WTC11 (cell line): ENCODE measurements around the gene ARHGAP18. TPM values are rescaled to one million over a fixed set of nuclear protein-coding genes. Genes with fewer than 3 reads are reported as not detected.

Source experiments
- ATAC-seq: fragments of 200-7000 bp; cut with Tn5 transposase; 2 replicates; pipeline ENCODE4 v1.10.0; 2021; ENCODE audit warnings: mild to moderate bottlenecking, moderate library complexity
- CTCF ChIA-PET: fragments of 300-600 bp; sonication (Branson Sonifier 250); formaldehyde crosslinking; loops from one replicate; lab custom pipeline; 2021; ENCODE audit warnings: antibody characterized with exemption; lab: Charles Lee
- POLR2A ChIA-PET: fragments of 350-600 bp; sonication (Branson Sonifier 250); formaldehyde crosslinking; loops from one replicate; lab custom pipeline; 2021; ENCODE audit warnings: antibody characterized with exemption; lab: Charles Lee
- DNase-seq: peaks from one replicate; pipeline ENCODE4 v3.0.0; 2021; ENCODE audit warnings: low spot score
- H3K27ac Mint-ChIP-seq: 2 replicates; pipeline ENCODE4 v1.8.0; 2021; ENCODE audit warnings: mixed read lengths
- H3K27me3 Mint-ChIP-seq: 2 replicates; pipeline ENCODE4 v1.8.0; 2021; ENCODE audit warnings: low read depth, mild to moderate bottlenecking, moderate library complexity, mixed read lengths
- H3K36me3 Mint-ChIP-seq: 2 replicates; pipeline ENCODE4 v1.8.0; 2021; ENCODE audit warnings: mixed read lengths
- H3K4me1 Mint-ChIP-seq: 2 replicates; pipeline ENCODE4 v1.8.0; 2022; ENCODE audit warnings: mixed read lengths
- H3K4me3 Mint-ChIP-seq: 2 replicates; pipeline ENCODE4 v1.8.0; 2021; ENCODE audit warnings: mild to moderate bottlenecking, moderate library complexity, mixed read lengths
- H3K9me3 Mint-ChIP-seq: 2 replicates; pipeline ENCODE4 v1.8.0; 2021; ENCODE audit warnings: mixed read lengths
- ELF4 ChIP-seq: sonication (generic); formaldehyde crosslinking; IDR thresholded peaks from 2 replicates; pipeline ENCODE4 v1.8.1; 2022; ENCODE audit warnings: low read depth, mild to moderate bottlenecking, moderate library complexity, missing genetic modification reagents
- ETV6 ChIP-seq: sonication (generic); formaldehyde crosslinking; IDR thresholded peaks from 2 replicates; pipeline ENCODE4 v1.8.1; 2022; ENCODE audit warnings: mild to moderate bottlenecking, missing genetic modification reagents
- GTF2I ChIP-seq: fragments of 250-450 bp; sonication (Bioruptor Pico); conservative IDR thresholded peaks from 2 replicates; pipeline ENCODE4 v1.4.0; 2021; ENCODE audit warnings: mild to moderate bottlenecking
- JAZF1 ChIP-seq: fragments of 250-450 bp; sonication (Bioruptor Pico); IDR thresholded peaks from 2 replicates; pipeline ENCODE4 v1.9.0; 2021; ENCODE audit warnings: moderate library complexity, mild to moderate bottlenecking, inconsistent platforms
- MLX ChIP-seq: sonication (generic); formaldehyde crosslinking; IDR thresholded peaks from 2 replicates; pipeline ENCODE4 v1.8.1; 2023; ENCODE audit warnings: mild to moderate bottlenecking, missing genetic modification reagents, moderate library complexity
- NFE2L1 ChIP-seq: sonication (generic); formaldehyde crosslinking; IDR thresholded peaks from 2 replicates; pipeline ENCODE4 v1.8.1; 2023; ENCODE audit warnings: missing genetic modification reagents
- SMAD3 ChIP-seq: sonication (generic); formaldehyde crosslinking; IDR thresholded peaks from 2 replicates; pipeline ENCODE4 v1.8.0; 2022; ENCODE audit warnings: missing genetic modification reagents, mild to moderate bottlenecking, borderline replicate concordance
- SOX15 ChIP-seq: fragments of 250-450 bp; sonication (Bioruptor Pico); IDR thresholded peaks from 2 replicates; pipeline ENCODE4 v1.9.0; 2021; ENCODE audit warnings: mild to moderate bottlenecking
- total RNA-seq: library from RNA; stranded (reverse); gene quantifications from 3 replicates; pipeline ENCODE4 v1.2.3, GENCODE V29; 2021
- TF ChIP-seq, protein P1 (sequence below): sonication (generic); formaldehyde crosslinking; IDR thresholded peaks from 2 replicates; pipeline ENCODE4 v1.8.1; 2022; ENCODE audit warnings: missing genetic modification reagents, borderline replicate concordance
- TF ChIP-seq, protein P2 (sequence below): sonication (generic); formaldehyde crosslinking; IDR thresholded peaks from 2 replicates; pipeline ENCODE4 v1.8.0; 2022; ENCODE audit warnings: mild to moderate bottlenecking, missing genetic modification reagents
- TF ChIP-seq, protein P3 (sequence below): sonication (generic); formaldehyde crosslinking; IDR thresholded peaks from 2 replicates; pipeline ENCODE4 v1.8.1; 2022; ENCODE audit warnings: mild to moderate bottlenecking, moderate library complexity, missing genetic modification reagents
- TF ChIP-seq, protein P4 (sequence below): sonication (generic); formaldehyde crosslinking; IDR thresholded peaks from 2 replicates; pipeline ENCODE4 v1.8.0; 2022; ENCODE audit warnings: mild to moderate bottlenecking, missing genetic modification reagents
- TF ChIP-seq, protein P5 (sequence below): sonication (generic); formaldehyde crosslinking; conservative IDR thresholded peaks from 2 replicates; pipeline ENCODE4 v1.8.1; 2023; ENCODE audit warnings: mild to moderate bottlenecking, low read depth, missing genetic modification reagents, moderate library complexity
- TF ChIP-seq, protein P6 (sequence below): sonication (generic); formaldehyde crosslinking; IDR thresholded peaks from 2 replicates; pipeline ENCODE4 v1.8.1; 2023; ENCODE audit warnings: mild to moderate bottlenecking, missing genetic modification reagents, borderline replicate concordance

The ARHGAP18 gene
- total RNA-seq, 1 experiment from 2014 or later, result 4.6 TPM

GRCh38 chr6:129701721-129702455 lies 8.1 kb downstream of the ARHGAP18 start:
- TF ChIP-seq GTF2I, result no peak
- no peak for TF ChIP-seq ETV6 (CRISPR knock-in tag)
- no peak for TF ChIP-seq JAZF1
- TF ChIP-seq SOX15 (CRISPR knock-in tag), result no peak
- TF ChIP-seq MLX, result no peak
- TF ChIP-seq, protein P1, sequence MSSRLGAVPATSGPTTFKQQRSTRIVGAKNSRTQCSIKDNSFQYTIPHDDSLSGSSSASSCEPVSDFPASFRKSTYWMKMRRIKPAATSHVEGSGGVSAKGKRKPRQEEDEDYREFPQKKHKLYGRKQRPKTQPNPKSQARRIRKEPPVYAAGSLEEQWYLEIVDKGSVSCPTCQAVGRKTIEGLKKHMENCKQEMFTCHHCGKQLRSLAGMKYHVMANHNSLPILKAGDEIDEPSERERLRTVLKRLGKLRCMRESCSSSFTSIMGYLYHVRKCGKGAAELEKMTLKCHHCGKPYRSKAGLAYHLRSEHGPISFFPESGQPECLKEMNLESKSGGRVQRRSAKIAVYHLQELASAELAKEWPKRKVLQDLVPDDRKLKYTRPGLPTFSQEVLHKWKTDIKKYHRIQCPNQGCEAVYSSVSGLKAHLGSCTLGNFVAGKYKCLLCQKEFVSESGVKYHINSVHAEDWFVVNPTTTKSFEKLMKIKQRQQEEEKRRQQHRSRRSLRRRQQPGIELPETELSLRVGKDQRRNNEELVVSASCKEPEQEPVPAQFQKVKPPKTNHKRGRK (CRISPR knock-in tag), result no peak
- TF ChIP-seq, protein P2, sequence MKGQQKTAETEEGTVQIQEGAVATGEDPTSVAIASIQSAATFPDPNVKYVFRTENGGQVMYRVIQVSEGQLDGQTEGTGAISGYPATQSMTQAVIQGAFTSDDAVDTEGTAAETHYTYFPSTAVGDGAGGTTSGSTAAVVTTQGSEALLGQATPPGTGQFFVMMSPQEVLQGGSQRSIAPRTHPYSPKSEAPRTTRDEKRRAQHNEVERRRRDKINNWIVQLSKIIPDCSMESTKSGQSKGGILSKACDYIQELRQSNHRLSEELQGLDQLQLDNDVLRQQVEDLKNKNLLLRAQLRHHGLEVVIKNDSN (CRISPR knock-in tag), result no peak
- TF ChIP-seq, protein P3, sequence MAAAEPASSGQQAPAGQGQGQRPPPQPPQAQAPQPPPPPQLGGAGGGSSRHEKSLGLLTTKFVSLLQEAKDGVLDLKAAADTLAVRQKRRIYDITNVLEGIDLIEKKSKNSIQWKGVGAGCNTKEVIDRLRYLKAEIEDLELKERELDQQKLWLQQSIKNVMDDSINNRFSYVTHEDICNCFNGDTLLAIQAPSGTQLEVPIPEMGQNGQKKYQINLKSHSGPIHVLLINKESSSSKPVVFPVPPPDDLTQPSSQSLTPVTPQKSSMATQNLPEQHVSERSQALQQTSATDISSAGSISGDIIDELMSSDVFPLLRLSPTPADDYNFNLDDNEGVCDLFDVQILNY (CRISPR knock-in tag), result no peak
- no peak for TF ChIP-seq NFE2L1 (CRISPR knock-in tag)
- TF ChIP-seq, protein P4, sequence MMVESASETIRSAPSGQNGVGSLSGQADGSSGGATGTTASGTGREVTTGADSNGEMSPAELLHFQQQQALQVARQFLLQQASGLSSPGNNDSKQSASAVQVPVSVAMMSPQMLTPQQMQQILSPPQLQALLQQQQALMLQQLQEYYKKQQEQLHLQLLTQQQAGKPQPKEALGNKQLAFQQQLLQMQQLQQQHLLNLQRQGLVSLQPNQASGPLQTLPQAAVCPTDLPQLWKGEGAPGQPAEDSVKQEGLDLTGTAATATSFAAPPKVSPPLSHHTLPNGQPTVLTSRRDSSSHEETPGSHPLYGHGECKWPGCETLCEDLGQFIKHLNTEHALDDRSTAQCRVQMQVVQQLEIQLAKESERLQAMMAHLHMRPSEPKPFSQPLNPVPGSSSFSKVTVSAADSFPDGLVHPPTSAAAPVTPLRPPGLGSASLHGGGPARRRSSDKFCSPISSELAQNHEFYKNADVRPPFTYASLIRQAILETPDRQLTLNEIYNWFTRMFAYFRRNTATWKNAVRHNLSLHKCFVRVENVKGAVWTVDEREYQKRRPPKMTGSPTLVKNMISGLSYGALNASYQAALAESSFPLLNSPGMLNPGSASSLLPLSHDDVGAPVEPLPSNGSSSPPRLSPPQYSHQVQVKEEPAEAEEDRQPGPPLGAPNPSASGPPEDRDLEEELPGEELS (CRISPR knock-in tag), result no peak
- TF ChIP-seq, protein P5, sequence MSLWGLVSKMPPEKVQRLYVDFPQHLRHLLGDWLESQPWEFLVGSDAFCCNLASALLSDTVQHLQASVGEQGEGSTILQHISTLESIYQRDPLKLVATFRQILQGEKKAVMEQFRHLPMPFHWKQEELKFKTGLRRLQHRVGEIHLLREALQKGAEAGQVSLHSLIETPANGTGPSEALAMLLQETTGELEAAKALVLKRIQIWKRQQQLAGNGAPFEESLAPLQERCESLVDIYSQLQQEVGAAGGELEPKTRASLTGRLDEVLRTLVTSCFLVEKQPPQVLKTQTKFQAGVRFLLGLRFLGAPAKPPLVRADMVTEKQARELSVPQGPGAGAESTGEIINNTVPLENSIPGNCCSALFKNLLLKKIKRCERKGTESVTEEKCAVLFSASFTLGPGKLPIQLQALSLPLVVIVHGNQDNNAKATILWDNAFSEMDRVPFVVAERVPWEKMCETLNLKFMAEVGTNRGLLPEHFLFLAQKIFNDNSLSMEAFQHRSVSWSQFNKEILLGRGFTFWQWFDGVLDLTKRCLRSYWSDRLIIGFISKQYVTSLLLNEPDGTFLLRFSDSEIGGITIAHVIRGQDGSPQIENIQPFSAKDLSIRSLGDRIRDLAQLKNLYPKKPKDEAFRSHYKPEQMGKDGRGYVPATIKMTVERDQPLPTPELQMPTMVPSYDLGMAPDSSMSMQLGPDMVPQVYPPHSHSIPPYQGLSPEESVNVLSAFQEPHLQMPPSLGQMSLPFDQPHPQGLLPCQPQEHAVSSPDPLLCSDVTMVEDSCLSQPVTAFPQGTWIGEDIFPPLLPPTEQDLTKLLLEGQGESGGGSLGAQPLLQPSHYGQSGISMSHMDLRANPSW (CRISPR knock-in tag), result no peak
- TF ChIP-seq SMAD3 (CRISPR knock-in tag), result no peak
- TF ChIP-seq, protein P6, sequence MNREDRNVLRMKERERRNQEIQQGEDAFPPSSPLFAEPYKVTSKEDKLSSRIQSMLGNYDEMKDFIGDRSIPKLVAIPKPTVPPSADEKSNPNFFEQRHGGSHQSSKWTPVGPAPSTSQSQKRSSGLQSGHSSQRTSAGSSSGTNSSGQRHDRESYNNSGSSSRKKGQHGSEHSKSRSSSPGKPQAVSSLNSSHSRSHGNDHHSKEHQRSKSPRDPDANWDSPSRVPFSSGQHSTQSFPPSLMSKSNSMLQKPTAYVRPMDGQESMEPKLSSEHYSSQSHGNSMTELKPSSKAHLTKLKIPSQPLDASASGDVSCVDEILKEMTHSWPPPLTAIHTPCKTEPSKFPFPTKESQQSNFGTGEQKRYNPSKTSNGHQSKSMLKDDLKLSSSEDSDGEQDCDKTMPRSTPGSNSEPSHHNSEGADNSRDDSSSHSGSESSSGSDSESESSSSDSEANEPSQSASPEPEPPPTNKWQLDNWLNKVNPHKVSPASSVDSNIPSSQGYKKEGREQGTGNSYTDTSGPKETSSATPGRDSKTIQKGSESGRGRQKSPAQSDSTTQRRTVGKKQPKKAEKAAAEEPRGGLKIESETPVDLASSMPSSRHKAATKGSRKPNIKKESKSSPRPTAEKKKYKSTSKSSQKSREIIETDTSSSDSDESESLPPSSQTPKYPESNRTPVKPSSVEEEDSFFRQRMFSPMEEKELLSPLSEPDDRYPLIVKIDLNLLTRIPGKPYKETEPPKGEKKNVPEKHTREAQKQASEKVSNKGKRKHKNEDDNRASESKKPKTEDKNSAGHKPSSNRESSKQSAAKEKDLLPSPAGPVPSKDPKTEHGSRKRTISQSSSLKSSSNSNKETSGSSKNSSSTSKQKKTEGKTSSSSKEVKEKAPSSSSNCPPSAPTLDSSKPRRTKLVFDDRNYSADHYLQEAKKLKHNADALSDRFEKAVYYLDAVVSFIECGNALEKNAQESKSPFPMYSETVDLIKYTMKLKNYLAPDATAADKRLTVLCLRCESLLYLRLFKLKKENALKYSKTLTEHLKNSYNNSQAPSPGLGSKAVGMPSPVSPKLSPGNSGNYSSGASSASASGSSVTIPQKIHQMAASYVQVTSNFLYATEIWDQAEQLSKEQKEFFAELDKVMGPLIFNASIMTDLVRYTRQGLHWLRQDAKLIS, result no peak
- TF ChIP-seq ELF4 (CRISPR knock-in tag), result no peak
- TF ChIP-seq, all 79 proteins: peak for 0
- H3K4me3 Mint-ChIP-seq, result no peak overlapping the region
- DNase-seq (no peak), ATAC-seq (no peak)
- no peaks in the 10 kb centered on the region for H3K9me3 Mint-ChIP-seq
- H3K4me1 Mint-ChIP-seq, result peaks cover 5% of the 10 kb centered on the region
- ChIA-PET CTCF (interaction anchor here (0.8 kb wide), 1 partner anchor 104 kb away, joined by 3 read pairs; no protein-coding TSS in a partner anchor), POLR2A (no interaction called here)
- H3K36me3 Mint-ChIP-seq, result no peaks in the 10 kb centered on the region
- H3K27me3 Mint-ChIP-seq, result no peaks in the 10 kb centered on the region; the same call in 1 of the 2 replicates
- no peak overlapping the region for H3K27ac Mint-ChIP-seq
